H1 (cell line): ENCODE measurements around the gene BAIAP2L2.
"Not testable (repeated sequence)": the region's sequence is repeated elsewhere in the genome, so short reads cannot be mapped to it uniquely, and the experiment has no call there.

Source experiments
- BACH1 ChIP-seq: IDR thresholded peaks from 2 replicates; pipeline ENCODE4 v1.6.1; 2012; ENCODE audit warnings: low read length, improper control_type of control experiment
- CTCF ChIP-seq, 3 experiments: IDR thresholded peaks; 1 replicate in 2 of 3; 2 replicates in 1 of 3; pipeline versions ENCODE4 v1.5.1 to v1.6.1; 2011; ENCODE audit warnings: low read length in 3 of 3, mild to moderate bottlenecking in 3 of 3, inconsistent platforms in 2 of 3, low read depth in 1 of 3, moderate library complexity in 1 of 3; ENCODE audit not compliant: insufficient read depth in 1 of 3; ENCODE audit errors: control extremely low read depth in 1 of 3
- TAF1 ChIP-seq: IDR thresholded peaks from 2 replicates; pipeline ENCODE4 v1.6.1; 2011; ENCODE audit warnings: mild to moderate bottlenecking, low read depth, low read length

- not testable (repeated sequence) for TF ChIP-seq TAF1; BACH1; CTCF (IDR thresholded peaks at IDR 0.05; ENCODE audit: control extremely low read depth in 1 of 3, insufficient read depth in 1 of 3, low read depth in 1 of 3, low read length in 3 of 3)
These were observed 31.3 kb downstream of the BAIAP2L2 start for GRCh38 chr22:38079208-38079607.
